22Rv1 (cell line): ENCODE measurements around the gene CRYZL1.

Experiments used
- CTCF ChIP-seq: fragments of 450-650 bp; IDR thresholded peaks from 2 replicates; pipeline ENCODE4 v1.5.1; 2017; ENCODE audit warnings: mild to moderate bottlenecking
- ZFX ChIP-seq: fragments of 450-650 bp; IDR thresholded peaks from 2 replicates; pipeline ENCODE4 v1.6.1; 2017; ENCODE audit warnings: antibody characterized with exemption, borderline replicate concordance

GRCh38 chr21:33543505-33544129 lies 97.9 kb downstream of the CRYZL1 start:
- TF ChIP-seq CTCF (no peak), ZFX (0 out of 2 replicates have a peak, but pooled peaks have one; percentile 13)
